K562 (cell line): Measurements from ENCODE around the gene NPHP3. TPM values are rescaled to one million over a fixed set of nuclear protein-coding genes. Genes with fewer than 3 reads are reported as not detected.

ENCODE experiments used
- ATAC-seq: fragments of 200-7000 bp; cut with Tn5 transposase; 3 replicates; pipeline ENCODE4 v1.9.1; 2020; ENCODE audit warnings: moderate library complexity
- BruUV-seq: library from RNA; stranded (reverse); fragments of 400-500 nt; replicated peaks from 2 replicates; lab custom pipeline; 2021; lab: Mats Ljungman, UMichigan
- CTCF ChIA-PET: fragments of 300-600 bp; formaldehyde crosslinking; extraction: SDS; loops from one replicate; lab custom pipeline; 2021; ENCODE audit warnings: low intra/inter-chr PET ratio; lab: Yijun Ruan, JAX
- POLR2A ChIA-PET: fragments of 300-600, 350-650 bp; sonication (Branson Sonifier 250); formaldehyde crosslinking; extraction: SDS; loops from one replicate; lab custom pipeline; 2021; ENCODE audit warnings: antibody characterized with exemption, inconsistent platforms; lab: Yijun Ruan, JAX
- DNase-seq, 4 experiments: peaks; one replicate each; pipeline versions ENCODE4 v3.0.0 to v3.0.0-alpha.2; 2011 to 2018; ENCODE audit warnings: low spot score in 3 of 4, mixed read lengths in 3 of 4; ENCODE audit errors: extremely low read depth in 1 of 4
- FAIRE-seq: peaks from 2 replicates; lab custom pipeline; 2011; peaks lifted over from hg19 to GRCh38; lab: Jason Lieb, UNC
- H2AFZ ChIP-seq: 2 replicates; pipeline ENCODE4 v1.6.0; 2011; ENCODE audit warnings: low read depth, low read length, control low read depth, inconsistent platforms
- H3K27ac ChIP-seq: fragments of 200-600 bp; 3 replicates; pipeline ENCODE4 v1.8.0; 2011; ENCODE audit warnings: low read depth, mild to moderate bottlenecking, control low read depth, inconsistent platforms, low read length, moderate library complexity, mixed read lengths; ENCODE audit errors: extremely low read depth
- H3K27me3 ChIP-seq, 2 experiments: fragments of 300-600 bp in 1 of 2; 2 replicates in 1 of 2; 3 replicates in 1 of 2; pipeline versions ENCODE4 v1.6.0 to v1.8.0; 2011; ENCODE audit warnings: inconsistent platforms in 2 of 2, low read length in 2 of 2, mild to moderate bottlenecking in 1 of 2, mixed read lengths in 1 of 2, moderate library complexity in 1 of 2; ENCODE audit not compliant: control insufficient read depth in 2 of 2, insufficient read depth in 2 of 2
- H3K36me3 ChIP-seq: fragments of 300-600 bp; 3 replicates; pipeline ENCODE4 v1.8.0; 2011; ENCODE audit warnings: mild to moderate bottlenecking, low read length, inconsistent platforms; ENCODE audit not compliant: control insufficient read depth, insufficient read depth
- H3K4me1 ChIP-seq, 2 experiments: fragments of 200-600 bp in 1 of 2; replicated peaks in 1 of 2; 2 replicates in 1 of 2; 3 replicates in 1 of 2; pipeline versions ENCODE4 v1.5.1 to v1.8.0; 2011; ENCODE audit warnings: inconsistent platforms in 2 of 2, low read length in 2 of 2, mild to moderate bottlenecking in 1 of 2, mixed read lengths in 1 of 2, moderate library complexity in 1 of 2; ENCODE audit not compliant: control insufficient read depth in 2 of 2, insufficient read depth in 2 of 2
- H3K4me2 ChIP-seq: 2 replicates; pipeline ENCODE4 v1.6.1; 2011; ENCODE audit warnings: low read length, control low read depth, inconsistent platforms, mixed read lengths; ENCODE audit not compliant: insufficient read depth
- H3K4me3 ChIP-seq: fragments of 200-600 bp; sonication (generic), shearing (Covaris generic); 2 replicates; pipeline ENCODE4 v1.5.1; 2016; ENCODE audit warnings: control low read depth, inconsistent platforms
- H3K79me2 ChIP-seq: fragments of 200-600 bp; 3 replicates; pipeline ENCODE4 v1.8.0; 2011; ENCODE audit warnings: low read length, inconsistent platforms; ENCODE audit not compliant: control insufficient read depth, insufficient read depth
- H3K9ac ChIP-seq, 2 experiments: 2 replicates each; pipeline versions ENCODE4 v1.6.0 to v1.6.1; 2011; ENCODE audit warnings: low read depth in 2 of 2, low read length in 2 of 2, control low read depth in 1 of 2, inconsistent platforms in 1 of 2, mild to moderate bottlenecking in 1 of 2, mixed read lengths in 1 of 2; ENCODE audit not compliant: insufficient read depth in 1 of 2
- H3K9me1 ChIP-seq: one replicate; pipeline ENCODE4 v1.6.0; 2011; ENCODE audit warnings: inconsistent platforms, mild to moderate bottlenecking, low read length, moderate library complexity; ENCODE audit not compliant: control insufficient read depth, insufficient read depth
- H3K9me3 ChIP-seq: replicated peaks from 2 replicates; pipeline ENCODE4 v1.5.1; 2011; ENCODE audit warnings: low read depth, low read length, inconsistent platforms; ENCODE audit not compliant: control insufficient read depth, insufficient read depth
- H4K20me1 ChIP-seq: replicated peaks from 2 replicates; pipeline ENCODE4 v1.6.1; 2011; ENCODE audit warnings: low read length, inconsistent platforms, mixed read lengths; ENCODE audit not compliant: control insufficient read depth, insufficient read depth
- CBFA2T2 ChIP-seq: fragments of 450-650 bp; conservative IDR thresholded peaks from 2 replicates; pipeline ENCODE4 v1.6.1; 2017; ENCODE audit warnings: mild to moderate bottlenecking
- KHSRP ChIP-seq: fragments of 450-650 bp; IDR thresholded peaks from 2 replicates; pipeline ENCODE4 v1.6.1; 2017
- MXD1 ChIP-seq: fragments of 250-450 bp; sonication (Bioruptor Pico); IDR thresholded peaks from 2 replicates; pipeline ENCODE4 v1.8.0; 2021; ENCODE audit warnings: borderline replicate concordance, mild to moderate bottlenecking, moderate library complexity; ENCODE audit not compliant: poor library complexity, severe bottlenecking
- NFXL1 ChIP-seq: fragments of 450-650 bp; formaldehyde crosslinking; IDR thresholded peaks from 2 replicates; pipeline ENCODE4 v1.4.0; 2021; ENCODE audit warnings: mild to moderate bottlenecking
- PATZ1 ChIP-seq: fragments of 250-450 bp; sonication (Bioruptor Pico); IDR thresholded peaks from 2 replicates; pipeline ENCODE4 v1.5.0; 2020; ENCODE audit warnings: mild to moderate bottlenecking, borderline replicate concordance
- SRF ChIP-seq, 2 experiments: fragments of 250-450, 450-650 bp in 1 of 2; sonication (Bioruptor Pico) in 1 of 2; sonication (generic) in 1 of 2; formaldehyde crosslinking; IDR thresholded peaks; 2 replicates each; pipeline versions ENCODE4 v1.5.0 to v1.5.1; 2020 to 2022; ENCODE audit warnings: mild to moderate bottlenecking in 1 of 2, missing genetic modification reagents in 1 of 2
- TRIM28 ChIP-seq: fragments of 450-650 bp; IDR thresholded peaks from 2 replicates; pipeline ENCODE4 v1.6.1; 2017
- TSC22D4 ChIP-seq: fragments of 450-650 bp; IDR thresholded peaks from 2 replicates; pipeline ENCODE4 v1.6.1; 2016; ENCODE audit warnings: missing genetic modification characterization, missing biosample characterization, control low read depth
- U2AF1 ChIP-seq: fragments of 200-400 bp; formaldehyde crosslinking; optimal IDR thresholded peaks from 2 replicates; pipeline ENCODE3; 2017; ENCODE audit warnings: mild to moderate bottlenecking, low read depth, low read length, moderate library complexity
- ZFP91 ChIP-seq: sonication (generic); formaldehyde crosslinking; IDR thresholded peaks from 2 replicates; pipeline ENCODE4 v1.8.0; 2022; ENCODE audit warnings: mild to moderate bottlenecking, missing genetic modification reagents
- ZNF830 ChIP-seq: fragments of 250-450 bp; sonication (Bioruptor Pico); IDR thresholded peaks from 2 replicates; pipeline ENCODE4 v1.5.0; 2021; ENCODE audit warnings: mild to moderate bottlenecking
- in situ Hi-C: fragments of 300-500 bp; cut with MboI; formaldehyde crosslinking; loops from 4 replicates; pipeline ENCODE4 v1.15.0; 2018; ENCODE audit warnings: inconsistent platforms, mixed read lengths
- intact Hi-C: fragments of 100-400 bp; cut with micrococcal nuclease; formaldehyde crosslinking; loops from 2 replicates; pipeline ENCODE4 v1.14.2; 2022
- polyA plus RNA-seq, 8 experiments: library from polyadenylated mRNA; depleted of rRNA in 4 of 8; stranded (reverse) in 5 of 8; unstranded in 3 of 8; fragments of >200 nt; fragmentation: Nextera tagmentation in 2 of 8; fragmentation: Illumina TruSeq in 1 of 8; extraction: Ambion mirVana in 2 of 8; extraction: Trizol in 1 of 8; gene quantifications; 2 replicates each; pipeline versions ENCODE4 v1.2.1 to v1.2.3, GENCODE V29; 2011 to 2014; ENCODE audit warnings: inconsistent platforms in 1 of 8, missing spikeins in 1 of 8
- total RNA-seq, 7 experiments: library from RNA; depleted of rRNA in 6 of 7; stranded (reverse); fragments of >200 nt in 6 of 7; fragmentation: Illumina TruSeq in 2 of 7; extraction: Trizol in 2 of 7; gene quantifications; 2 replicates each; pipeline versions ENCODE4 v1.2.1 to v1.2.3, GENCODE V29; 2011 to 2021; ENCODE audit warnings: low replicate concordance in 1 of 7
- TF ChIP-seq, protein P1 (sequence below): fragments of 450-650 bp; IDR thresholded peaks from 2 replicates; pipeline ENCODE4 v1.7.0; 2016; ENCODE audit warnings: borderline replicate concordance
- TF ChIP-seq, protein P2 (sequence below): fragments of 450-650 bp; formaldehyde crosslinking; IDR thresholded peaks from 2 replicates; pipeline ENCODE4 v1.4.0; 2022; ENCODE audit warnings: missing genetic modification characterization
- TF ChIP-seq, protein P3 (sequence below): fragments of 450-650 bp; formaldehyde crosslinking; IDR thresholded peaks from 2 replicates; pipeline ENCODE4 v1.4.0; 2022; ENCODE audit warnings: missing genetic modification characterization

Gene NPHP3
- total and polyA plus RNA-seq, 9 of the 15 experiments (the other 6 are each of a cell fraction or from before 2014, with no cell fraction given) = 0.62 to 13.2 (median 5.8) TPM

- Histone ChIP-seq H3K4me3 (no peak overlapping the region), H4K20me1 (no peaks in the 10 kb centered on the region), H3K36me3 (no peaks in the 10 kb centered on the region), H3K9ac (no peak overlapping the region), H3K27me3 (no peaks in the 10 kb centered on the region), H3K9me1 (no peaks in the 10 kb centered on the region), H3K79me2 (no peaks in the 10 kb centered on the region), H3K27ac (no peak overlapping the region), H2AFZ (no peak overlapping the region), H3K4me1 (no peaks in the 10 kb centered on the region), H3K4me2 (no peak overlapping the region), H3K9me3 (no peaks in the 10 kb centered on the region)
- intact Hi-C loops (no loop called here), in situ Hi-C loops (no loop called here)
- POLR2A ChIA-PET = no interaction called here
- ATAC-seq (no peak), FAIRE-seq (no peak), DNase-seq (no peak)
- CTCF ChIA-PET = no interaction called here
- no TSS peak for BruUV-seq
- TF ChIP-seq, protein P1, sequence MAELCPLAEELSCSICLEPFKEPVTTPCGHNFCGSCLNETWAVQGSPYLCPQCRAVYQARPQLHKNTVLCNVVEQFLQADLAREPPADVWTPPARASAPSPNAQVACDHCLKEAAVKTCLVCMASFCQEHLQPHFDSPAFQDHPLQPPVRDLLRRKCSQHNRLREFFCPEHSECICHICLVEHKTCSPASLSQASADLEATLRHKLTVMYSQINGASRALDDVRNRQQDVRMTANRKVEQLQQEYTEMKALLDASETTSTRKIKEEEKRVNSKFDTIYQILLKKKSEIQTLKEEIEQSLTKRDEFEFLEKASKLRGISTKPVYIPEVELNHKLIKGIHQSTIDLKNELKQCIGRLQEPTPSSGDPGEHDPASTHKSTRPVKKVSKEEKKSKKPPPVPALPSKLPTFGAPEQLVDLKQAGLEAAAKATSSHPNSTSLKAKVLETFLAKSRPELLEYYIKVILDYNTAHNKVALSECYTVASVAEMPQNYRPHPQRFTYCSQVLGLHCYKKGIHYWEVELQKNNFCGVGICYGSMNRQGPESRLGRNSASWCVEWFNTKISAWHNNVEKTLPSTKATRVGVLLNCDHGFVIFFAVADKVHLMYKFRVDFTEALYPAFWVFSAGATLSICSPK = no peak
- TF ChIP-seq, protein P2, sequence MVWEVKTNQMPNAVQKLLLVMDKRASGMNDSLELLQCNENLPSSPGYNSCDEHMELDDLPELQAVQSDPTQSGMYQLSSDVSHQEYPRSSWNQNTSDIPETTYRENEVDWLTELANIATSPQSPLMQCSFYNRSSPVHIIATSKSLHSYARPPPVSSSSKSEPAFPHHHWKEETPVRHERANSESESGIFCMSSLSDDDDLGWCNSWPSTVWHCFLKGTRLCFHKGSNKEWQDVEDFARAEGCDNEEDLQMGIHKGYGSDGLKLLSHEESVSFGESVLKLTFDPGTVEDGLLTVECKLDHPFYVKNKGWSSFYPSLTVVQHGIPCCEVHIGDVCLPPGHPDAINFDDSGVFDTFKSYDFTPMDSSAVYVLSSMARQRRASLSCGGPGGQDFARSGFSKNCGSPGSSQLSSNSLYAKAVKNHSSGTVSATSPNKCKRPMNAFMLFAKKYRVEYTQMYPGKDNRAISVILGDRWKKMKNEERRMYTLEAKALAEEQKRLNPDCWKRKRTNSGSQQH (CRISPR knock-in tag) = no peak
- no peak for TF ChIP-seq CBFA2T2
- no peak for TF ChIP-seq U2AF1
- TF ChIP-seq PATZ1 (CRISPR knock-in tag) = no peak
- no peak for TF ChIP-seq TRIM28
- TF ChIP-seq NFXL1 (CRISPR knock-in tag) = no peak
- no peak for TF ChIP-seq ZNF830
- no peak for TF ChIP-seq KHSRP
- TF ChIP-seq ZFP91 (CRISPR knock-in tag) = no peak
- TF ChIP-seq, protein P3, sequence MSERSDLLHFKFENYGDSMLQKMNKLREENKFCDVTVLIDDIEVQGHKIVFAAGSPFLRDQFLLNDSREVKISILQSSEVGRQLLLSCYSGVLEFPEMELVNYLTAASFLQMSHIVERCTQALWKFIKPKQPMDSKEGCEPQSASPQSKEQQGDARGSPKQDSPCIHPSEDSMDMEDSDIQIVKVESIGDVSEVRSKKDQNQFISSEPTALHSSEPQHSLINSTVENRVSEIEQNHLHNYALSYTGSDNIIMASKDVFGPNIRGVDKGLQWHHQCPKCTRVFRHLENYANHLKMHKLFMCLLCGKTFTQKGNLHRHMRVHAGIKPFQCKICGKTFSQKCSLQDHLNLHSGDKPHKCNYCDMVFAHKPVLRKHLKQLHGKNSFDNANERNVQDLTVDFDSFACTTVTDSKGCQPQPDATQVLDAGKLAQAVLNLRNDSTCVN = no peak
- no peak for TF ChIP-seq TSC22D4 (tag)
- TF ChIP-seq SRF (CRISPR knock-in tag; IDR thresholded peaks at IDR 0.05) = no peak
- TF ChIP-seq MXD1 (CRISPR knock-in tag) = no peak
Measured at GRCh38 chr3:132638706-132639105, 83.5 kb downstream of the NPHP3 start.
